SIG-M5 treated with dmso at 0.1 percent for 504 hours (cell line): Measurements from ENCODE around the gene SMYD3.

Source experiments
- DNase-seq: peaks from one replicate; lab custom pipeline; 2025; ENCODE audit not compliant: unreplicated experiment; lab: John Stamatoyannopoulos, UW

Gene SMYD3

DNA sequence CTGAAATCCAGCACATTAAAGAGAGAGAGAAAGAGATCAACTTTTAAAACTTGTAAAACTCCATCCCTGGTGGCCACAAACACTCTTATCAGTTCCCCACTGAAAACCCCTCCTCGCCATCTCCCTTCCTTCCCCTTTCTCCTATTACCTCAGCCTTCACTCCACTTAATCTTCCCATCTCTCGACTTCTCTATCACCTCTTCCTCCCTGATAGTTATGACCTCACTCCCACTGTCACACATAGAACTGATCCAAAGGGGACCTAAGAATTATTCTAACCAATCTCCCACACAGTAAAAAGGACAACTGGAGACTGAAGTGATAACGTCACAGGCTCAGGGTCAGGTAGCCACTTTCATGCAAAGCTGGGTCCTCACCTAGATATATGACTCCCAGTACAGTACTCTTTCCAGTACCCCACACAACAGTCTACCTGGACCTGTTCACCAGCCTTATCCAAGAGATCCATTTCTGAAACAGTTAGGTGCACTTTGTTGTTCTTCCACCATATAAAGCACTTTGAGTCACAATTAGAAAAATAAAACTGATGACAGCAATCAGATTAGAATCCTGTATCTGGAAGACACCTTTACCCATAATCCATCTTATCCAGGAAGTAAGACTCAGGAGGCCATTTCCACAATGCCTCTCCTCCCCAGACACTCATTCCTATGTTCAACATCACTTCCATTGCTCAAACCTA is 324.8 kb downstream of the SMYD3 start:
- DNase-seq = peak; percentile 64

DNA sequence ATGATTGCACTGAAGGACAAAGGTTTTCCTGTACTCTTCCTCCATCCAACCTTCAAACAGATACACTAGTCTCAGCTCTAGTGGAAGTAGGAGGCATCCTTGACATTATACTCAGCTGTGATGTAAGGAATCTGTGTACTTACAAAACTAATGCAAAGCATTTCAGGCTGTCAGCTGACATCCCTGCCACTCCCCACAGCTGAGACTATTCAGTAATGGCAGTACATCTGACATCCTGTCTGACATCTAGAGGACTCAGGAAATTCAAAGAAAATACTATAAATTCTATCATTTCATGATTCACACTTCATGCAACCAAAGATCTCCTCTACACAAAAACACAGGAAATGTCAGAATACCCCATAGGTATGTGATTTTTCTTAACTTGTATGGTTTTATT is 325.8 kb downstream of the SMYD3 start:
- no peak for DNase-seq

DNA sequence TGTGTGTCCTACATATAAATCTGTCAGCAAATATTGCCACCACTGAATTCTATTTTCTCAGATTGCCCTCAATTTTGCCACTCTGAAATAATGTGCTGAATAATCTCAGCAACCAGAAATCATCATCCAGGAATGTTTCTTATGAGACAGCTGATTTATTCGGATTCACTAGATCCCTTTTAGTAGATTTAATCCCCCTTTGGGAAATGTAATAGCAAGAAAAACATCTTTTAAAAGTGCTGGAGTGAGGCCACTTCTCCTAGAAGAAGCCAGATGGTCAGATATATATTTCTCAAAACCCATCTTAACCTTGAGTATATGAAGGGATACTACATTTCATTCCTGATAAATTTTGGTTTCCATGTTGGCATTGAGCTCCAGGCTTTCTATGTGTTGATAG is 327.7 kb downstream of the SMYD3 start:
- no peak for DNase-seq

DNA sequence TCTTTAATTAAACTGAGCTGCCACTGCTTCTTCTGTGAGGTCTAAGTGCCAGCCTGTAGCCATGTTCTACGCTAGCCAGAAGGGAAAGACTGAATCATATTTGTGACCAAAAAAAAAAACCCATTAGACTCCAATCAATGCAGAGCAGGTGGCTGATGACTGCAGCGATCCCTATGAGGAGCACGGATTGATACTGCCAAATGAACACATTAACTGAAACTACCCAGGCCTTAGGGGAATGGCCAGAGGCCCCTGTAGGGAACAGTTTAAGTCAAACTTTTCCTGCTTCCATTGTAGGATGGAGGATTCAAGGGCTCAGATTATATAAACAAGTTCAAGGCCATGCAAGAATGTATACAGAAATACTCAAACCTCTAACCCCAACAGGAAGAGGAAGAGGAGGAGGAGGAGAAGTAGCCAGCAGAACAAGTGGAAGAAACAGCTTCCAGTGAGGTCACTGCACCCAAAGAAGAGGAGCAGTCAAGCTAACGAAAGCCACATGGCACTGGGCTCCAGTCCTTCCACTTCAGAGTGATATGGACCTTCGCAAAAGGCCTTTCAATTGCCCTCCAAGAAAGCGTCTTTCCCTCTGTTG is 328.3 kb downstream of the SMYD3 start:
- no peak for DNase-seq

DNA sequence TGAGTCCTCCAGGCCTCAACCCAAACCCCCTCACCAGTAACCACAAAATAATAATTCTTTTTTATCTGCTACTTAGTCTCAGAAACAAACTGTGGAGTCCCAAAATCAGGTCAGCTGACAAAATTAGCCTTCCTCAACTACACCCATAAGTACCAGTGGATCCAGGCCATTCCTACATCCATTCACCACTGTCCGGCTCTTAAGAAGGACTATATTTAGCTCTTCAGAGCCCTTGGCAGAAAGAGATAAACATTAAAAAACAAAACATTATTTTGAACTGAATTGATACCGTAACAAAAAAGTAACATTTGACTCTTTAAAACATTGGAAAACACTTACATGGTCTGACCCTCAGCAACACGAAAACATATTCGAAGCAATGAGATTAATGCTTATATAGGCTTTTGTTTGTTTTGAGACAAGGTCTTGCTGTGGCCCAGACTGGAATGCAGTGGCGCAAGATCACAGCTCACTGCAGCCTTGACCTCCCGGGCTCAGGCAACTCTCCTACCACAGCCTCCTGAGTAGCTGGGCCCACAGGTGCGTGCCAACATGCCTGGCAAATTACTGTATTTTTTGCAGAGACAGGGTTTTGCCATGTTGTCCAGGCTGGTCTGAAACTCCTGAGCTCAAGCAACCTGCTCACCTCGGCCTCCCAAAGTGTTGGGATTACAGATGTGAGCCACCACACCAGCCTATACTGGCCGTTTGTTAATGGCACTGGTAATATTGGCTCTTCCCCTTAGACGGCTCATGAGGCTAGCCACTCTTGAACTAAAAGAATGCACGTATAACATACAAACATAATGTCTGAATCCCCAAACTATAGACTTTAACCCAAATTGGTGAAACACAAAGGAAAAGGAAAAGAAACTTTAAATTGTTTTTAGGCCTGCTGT is 330.7 kb downstream of the SMYD3 start:
- DNase-seq = no peak

DNA sequence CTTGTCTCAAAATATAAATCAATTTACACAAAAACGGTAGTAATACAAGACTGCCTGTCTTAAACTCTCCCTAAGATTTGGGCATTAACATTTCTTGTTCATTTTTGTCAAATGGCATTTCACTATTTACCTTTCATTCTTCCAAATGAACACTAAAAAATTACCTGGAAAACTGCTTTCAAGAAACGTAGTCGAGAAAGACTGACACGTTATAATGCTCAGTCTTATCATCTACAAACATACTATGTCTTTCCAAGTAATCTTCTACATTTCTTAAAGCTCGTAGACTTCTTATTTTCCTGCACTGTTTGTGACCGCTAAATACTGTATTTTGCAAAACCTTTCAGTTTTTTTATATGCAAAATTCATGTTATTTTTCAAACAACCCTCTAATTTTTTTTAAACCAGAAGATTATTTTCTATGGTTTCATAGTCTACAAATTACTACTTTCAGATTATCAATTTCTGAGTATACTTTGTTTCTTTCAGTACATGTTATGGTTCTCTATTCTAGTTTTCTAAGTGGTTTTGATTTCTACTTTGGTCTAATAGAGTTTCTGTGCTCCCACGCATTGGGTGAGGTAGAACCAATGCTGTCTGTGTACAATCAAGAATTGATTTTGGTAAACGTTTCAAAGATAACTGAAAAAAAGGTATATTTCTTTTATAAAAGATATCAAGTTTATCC is 336.4 kb downstream of the SMYD3 start:
- DNase-seq = no peak

DNA sequence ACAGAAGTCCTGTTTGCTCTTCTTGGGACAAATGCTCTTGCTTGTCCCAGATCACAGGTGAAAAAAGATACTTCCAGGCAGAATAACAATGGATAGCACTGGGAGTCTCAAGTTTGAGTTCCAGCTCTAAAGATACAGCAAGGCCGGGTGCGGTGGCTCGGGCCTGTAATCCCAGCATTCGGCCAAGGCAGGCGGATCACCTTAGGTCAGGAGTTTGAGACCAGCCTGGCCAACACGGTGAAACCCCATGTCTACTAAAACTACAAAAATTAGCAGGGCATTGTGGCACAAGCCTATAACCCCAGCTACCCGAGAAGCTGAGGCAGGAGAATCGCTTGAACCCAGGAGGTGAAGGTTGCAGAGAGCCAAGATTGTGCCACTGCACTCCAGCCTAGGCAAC is 337.6 kb downstream of the SMYD3 start:
- DNase-seq = no peak

DNA sequence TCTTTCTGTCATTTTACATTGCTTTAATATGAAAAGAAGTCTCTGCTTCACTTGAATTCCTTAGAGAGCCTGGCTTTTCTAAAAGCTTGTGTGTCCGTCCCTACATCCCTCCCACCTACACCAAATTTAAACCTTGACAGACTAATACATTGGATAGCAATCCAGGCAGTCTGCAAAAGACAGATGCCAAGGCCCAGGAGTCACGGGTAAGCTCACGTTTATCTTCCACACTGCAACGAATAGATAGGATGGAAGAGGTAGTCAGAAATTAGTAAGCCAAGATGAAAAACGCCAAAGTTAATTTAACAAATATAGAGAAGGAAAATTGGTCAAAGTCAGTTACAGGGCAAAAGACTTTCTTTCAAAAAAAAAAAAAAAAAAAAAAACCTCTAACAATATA is 338.1 kb downstream of the SMYD3 start:
- DNase-seq = no peak

DNA sequence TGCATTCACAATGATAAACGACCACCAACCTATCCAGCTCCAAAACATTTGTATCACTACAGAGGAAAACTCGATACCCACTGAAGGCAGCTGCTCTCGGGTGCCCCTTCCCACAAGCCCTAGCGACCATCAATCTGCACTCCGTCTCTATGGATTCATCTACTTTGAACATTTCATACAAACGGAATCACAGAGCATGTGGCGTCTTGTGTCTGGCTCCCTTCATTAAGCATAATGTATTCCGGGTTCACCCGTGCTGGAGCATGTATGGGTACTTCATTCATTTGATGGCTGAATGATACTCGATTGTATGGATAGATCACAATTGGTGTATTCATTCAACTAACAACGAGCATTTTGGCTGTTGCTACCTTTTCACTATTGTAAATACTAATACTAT is 340.2 kb downstream of the SMYD3 start:
- no peak for DNase-seq

DNA sequence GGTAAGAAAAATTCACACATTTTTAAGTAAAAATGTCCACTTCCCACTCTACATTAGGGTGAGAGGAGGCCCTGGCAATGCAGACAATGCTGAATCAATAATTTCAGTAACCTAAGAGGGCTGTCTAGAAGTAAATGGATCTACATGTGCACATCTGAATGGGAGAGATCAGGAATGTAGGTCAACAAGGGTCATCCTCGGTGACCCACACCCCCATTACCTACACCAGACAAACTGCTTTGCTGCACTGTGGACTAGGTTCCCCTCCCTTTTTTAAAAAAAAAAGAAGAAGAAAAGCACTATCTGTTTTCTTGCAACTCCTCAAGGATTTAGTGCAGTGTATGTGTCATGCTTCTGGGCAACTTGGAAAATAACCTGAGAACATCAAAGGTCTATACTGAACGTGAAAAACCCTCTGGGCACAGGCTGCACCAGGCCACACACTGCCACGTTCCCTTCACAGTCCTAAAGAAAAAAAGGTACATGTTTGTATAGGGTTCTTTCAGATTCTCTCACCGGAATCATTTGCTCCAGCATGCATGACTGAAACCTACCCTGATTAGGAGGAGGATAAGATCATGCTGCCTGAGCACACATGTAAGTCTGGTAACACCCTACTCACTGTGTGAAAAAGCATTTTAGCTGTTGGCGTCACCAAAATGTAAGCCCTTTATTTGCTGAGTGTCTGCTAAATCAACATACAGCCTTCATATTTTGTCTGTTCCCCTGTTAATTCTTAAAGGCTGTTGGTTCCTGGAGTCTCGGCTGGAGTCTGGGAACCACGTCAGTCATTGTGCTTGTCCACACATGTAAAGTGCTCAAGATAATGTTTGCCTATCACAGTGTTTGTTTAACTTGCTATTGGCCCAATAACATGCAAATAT is 341.0 kb downstream of the SMYD3 start:
- DNase-seq = no peak

DNA sequence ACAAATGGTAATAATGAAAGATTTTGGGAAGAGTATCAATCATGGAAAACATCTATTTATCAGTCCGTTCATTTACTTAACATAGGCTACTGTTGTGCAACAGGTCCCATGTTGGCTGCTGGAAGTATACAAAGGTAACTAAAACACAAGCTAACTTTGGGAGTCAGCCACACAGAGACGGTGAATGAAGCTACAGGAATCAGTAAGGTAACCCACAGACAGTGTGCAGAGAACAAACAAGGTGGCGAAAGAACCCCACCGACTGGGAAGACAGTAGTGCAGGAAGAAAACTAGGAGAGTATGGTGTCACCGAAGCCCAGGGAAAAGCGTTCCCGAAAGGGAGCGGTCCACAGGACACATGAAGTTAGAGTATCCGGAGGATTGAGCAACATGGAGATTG is 342.3 kb downstream of the SMYD3 start:
- no peak for DNase-seq

DNA sequence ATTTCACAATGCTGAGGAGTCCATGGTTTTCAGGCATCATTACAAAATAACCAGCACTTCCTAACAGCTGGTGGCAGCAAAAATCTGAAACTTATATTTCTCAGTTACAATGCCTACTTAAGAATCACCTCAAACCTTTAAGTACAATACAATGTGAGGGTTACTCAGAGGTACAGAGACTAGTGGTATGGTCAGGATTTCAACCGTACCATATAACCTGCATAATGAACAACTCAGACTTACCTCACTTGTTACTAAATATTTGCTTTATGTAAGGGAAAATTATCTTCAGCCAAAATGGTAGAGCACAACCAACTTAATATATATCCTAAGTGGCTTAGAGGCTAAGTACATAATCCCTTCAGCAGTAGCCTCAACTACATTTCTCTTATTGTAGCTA is 344.5 kb downstream of the SMYD3 start:
- DNase-seq = no peak

DNA sequence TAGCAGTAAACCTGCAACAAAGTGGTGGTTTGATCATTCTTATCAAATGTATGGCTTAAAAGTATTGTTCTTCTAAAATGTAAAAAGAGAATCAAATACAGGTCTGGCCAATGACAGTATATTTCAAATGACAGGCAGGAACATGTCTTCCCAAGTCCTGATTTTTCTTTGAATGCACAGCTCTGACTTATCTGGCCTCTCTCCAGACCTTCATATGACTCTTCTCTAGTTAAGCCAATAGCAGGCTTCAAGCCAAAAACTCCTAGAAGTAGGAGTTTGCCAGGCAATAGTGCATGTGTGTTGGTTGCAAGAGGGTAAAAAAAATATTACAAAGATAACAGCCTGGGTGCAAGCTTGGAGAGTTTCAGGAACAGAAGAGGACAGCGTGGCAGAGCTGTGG is 345.5 kb downstream of the SMYD3 start:
- no peak for DNase-seq

DNA sequence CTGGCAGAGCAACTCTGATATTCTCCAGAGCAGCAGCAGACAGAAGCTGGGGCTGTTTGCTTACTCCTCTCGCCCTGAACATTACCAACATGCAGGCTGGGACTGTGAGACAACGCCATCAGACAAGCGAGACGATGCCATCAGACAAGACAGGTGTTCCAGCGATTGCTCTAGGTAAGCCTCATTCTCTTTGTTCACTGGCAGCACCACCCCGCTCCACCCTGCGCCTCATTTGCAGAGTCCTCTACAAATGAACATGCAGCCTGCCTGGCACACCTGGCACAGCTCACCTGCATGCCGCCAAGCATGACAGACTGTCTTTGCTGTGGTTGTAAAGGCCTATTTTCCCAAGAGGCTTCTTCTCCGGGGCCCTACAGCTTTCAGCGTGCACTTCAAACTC is 346.2 kb downstream of the SMYD3 start:
- DNase-seq = no peak

DNA sequence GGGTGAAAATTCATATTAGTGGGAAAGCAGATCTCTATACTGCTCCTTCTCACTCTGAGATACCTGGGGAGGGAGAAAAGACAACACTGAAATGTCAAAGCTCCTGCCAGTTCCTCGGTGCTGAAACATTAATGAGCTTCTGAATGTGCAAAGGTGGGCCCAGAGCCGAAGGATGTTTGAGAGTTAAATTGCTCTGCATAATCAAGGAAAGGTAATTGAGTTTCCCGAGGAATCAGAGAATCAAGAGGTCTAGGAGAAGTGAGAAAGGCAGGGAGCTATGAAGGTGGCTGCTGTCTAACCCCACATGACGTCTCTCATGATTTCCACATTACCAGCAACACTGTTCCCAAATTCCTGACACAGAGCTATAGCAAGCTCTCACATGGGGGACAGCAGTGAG is 346.7 kb downstream of the SMYD3 start:
- no peak for DNase-seq

DNA sequence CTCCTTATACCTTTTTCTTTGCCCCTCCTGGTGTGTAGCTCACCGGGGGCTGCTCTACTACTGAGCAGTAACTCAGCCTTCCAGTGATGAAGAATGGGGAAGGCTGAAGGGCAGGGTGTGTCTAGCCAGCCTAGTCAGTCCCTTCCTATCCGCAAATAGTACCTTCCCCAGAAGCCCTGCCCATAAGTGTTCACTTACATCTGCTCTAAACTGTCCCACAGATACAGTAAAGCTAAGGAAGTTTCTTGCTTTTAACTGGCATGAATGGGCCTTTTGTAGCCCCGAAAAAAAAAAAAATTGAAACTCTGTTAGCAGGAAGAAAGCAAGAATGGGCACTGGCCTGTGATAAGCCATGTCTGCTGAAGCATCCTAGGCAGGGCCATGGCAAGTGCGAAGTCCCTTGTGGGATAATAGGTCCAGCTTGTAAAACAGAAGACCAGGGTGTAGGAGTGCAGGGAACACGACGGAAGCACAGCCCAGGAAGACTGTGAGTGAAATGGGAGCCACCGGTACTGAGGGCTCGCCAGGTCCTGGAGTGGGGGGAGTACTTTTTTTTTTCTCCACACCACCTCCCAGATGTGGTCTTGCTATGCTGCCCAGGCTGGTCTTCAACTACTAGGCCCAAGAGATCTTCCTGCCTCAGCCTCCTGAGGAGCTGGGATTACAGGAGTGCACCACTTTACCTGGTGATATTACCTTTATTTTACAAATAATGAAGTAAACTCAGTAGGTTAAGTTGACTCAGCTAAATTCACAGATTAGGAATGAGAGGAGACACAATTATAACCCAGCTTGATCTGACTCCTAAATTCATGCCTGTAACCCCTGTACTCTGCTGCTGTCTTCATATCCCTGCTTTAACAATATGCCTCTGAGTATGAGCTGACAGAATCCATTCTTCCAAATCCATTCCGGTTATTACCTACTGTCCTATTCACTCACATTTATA is 347.5 kb downstream of the SMYD3 start:
- DNase-seq = no peak

DNA sequence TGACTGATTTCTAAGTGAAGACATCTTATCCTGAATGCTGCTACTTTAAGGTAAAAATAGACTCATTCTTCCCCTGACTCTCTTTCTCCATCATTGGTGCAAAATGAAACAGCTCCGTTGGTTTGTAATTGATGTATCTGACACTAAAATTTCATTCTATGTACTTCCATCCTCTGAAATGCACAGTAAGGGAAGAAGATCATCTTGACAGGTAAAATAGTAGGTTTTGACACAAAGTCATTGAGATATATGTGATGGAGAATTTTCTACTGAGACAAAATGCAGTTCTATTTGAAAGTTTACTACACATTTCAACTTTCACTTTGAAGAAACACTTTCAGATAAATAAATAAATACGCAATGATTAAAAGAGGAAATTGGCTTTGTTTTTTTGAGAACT is 348.9 kb downstream of the SMYD3 start:
- DNase-seq = no peak

DNA sequence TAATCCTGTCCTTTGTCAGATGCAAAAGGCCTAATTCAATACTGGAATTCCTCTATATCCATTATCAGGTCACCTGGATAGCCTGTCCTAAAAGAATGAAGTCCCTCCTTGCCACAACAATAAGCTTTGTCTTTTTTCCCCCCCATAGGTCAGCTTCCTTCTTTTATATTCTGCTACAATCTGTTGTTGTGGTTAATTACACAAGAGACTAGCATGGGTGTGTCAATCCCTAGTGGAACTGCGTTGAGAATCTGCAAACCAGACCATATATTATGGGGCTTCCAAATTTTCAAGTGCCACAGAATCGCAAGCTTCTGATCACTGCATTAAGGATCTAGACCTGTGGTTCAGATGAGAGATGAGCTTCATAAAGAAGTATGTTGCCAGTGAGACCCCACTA is 349.6 kb downstream of the SMYD3 start:
- DNase-seq = peak; percentile 92

DNA sequence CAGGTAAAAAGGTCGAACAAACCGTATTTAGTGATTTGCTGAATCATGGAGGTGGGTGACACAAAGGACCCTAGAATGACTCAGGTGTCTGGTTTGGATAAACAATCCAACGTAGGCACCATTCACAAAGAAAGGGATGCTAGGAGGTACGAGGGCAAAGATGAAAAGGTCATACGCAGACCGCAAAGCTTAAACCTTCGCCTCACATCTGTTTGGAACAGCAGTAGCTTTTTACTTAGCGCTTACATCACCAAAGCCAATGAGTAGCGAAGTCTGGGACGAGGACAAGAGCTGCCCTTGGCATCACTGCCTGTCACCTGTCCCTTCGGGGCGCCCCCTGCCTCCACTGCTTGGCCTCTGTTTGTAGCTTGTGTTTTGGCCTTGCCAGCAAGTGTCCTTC is 350.2 kb downstream of the SMYD3 start:
- DNase-seq = no peak
